ENCODE data around the gene FAM131A. TPM values are rescaled to one million over a fixed set of nuclear protein-coding genes. Genes with fewer than 3 reads are reported as not detected.

Gene FAM131A
- total and polyA plus RNA-seq, 2 of the 4 experiments (the other 2 are of a cell fraction) = 10.8 to 19.5 TPM

GRCh38 chr3:184354754-184355153 is 17.4 kb downstream of the FAM131A start:
- H3K23ac ChIP-seq (ENCODE audit: low read depth, low read length) = no peak overlapping the region
- no peak overlapping the region for H3K9ac ChIP-seq (ENCODE audit: low read depth, low read length)
- H3K4ac ChIP-seq (ENCODE audit: low read depth, low read length) = no peak overlapping the region
- H3K79me1 ChIP-seq (ENCODE audit: low read depth in 1 of 2, low read length in 2 of 2) = no peaks in the 10 kb centered on the region
- no peak overlapping the region for H4K5ac ChIP-seq (ENCODE audit: low read depth, low read length)
- no peak overlapping the region for H3K14ac ChIP-seq (replicated peaks; ENCODE audit: low read depth, low read length)
- intact Hi-C loops (cut with micrococcal nuclease) = no loop called here
- no peak overlapping the region for H3K56ac ChIP-seq (ENCODE audit: extremely low read depth, insufficient read depth, low read length)
- H2AK5ac ChIP-seq (ENCODE audit: low read depth, low read length) = no peak overlapping the region
- no peaks in the 10 kb centered on the region for H3K4me1 ChIP-seq (ENCODE audit: control insufficient read depth, insufficient read depth, low read length)
- H2AK9ac ChIP-seq (replicated peaks; ENCODE audit: low read depth, low read length, poor library complexity) = peak overlapping the region; percentile 53
- WGBS, 2 experiments (ENCODE audit: extremely low coverage in 2 of 2, insufficient read length in 1 of 2) = 67% methylated on average over 3 of the region's 8 CpGs; no CpG with 5 or more reads in 1 of the 2 experiments
- H4K20me1 ChIP-seq (ENCODE audit: insufficient read depth, low read length) = no peaks in the 10 kb centered on the region; the same call in 1 of the 2 replicates
- ChIA-PET POLR2A (ENCODE audit: unreplicated experiment) (no interaction called here), CTCF (interaction anchor here (0.5 kb wide), 1 partner anchor 14 kb away, joined by 3 read pairs; no protein-coding TSS in a partner anchor)
- H3K4me2 ChIP-seq (ENCODE audit: low read depth, low read length) = no peak overlapping the region
- no peaks in the 10 kb centered on the region for H3K9me3 ChIP-seq (ENCODE audit: control insufficient read depth, insufficient read depth, low read length)
- no TSS peak for BruUV-seq (replicated peaks)
- no peak overlapping the region for H2BK15ac ChIP-seq (ENCODE audit: low read depth, low read length)
- no peaks in the 10 kb centered on the region for H3K27me3 ChIP-seq (ENCODE audit: control insufficient read depth, insufficient read depth, low read length)
- no peak overlapping the region for H4K8ac ChIP-seq (ENCODE audit: low read depth in 2 of 2, low read length in 2 of 2)
- in situ Hi-C loops (cut with MboI; ENCODE audit: low sequenced_read_pairs) = no loop called here
- ATAC-seq (ENCODE audit: low read depth) (no peak), DNase-seq (no peak)
- H3K4me3 ChIP-seq (ENCODE audit: insufficient read depth, low read depth, low read length) = no peak overlapping the region
- no peak overlapping the region for H2BK20ac ChIP-seq (ENCODE audit: low read depth, low read length)
- H3K18ac ChIP-seq (ENCODE audit: low read depth, low read length) = no peak overlapping the region
- H4K91ac ChIP-seq (ENCODE audit: insufficient read depth, low read depth, low read length) = no peak overlapping the region
- TF ChIP-seq NFE2L2 (IDR thresholded peaks at IDR 0.05; ENCODE audit: low read depth, low read length) (no peak), MXI1 (IDR thresholded peaks at IDR 0.05; ENCODE audit: borderline replicate concordance, low read depth, low read length) (no peak), RCOR1 (IDR thresholded peaks at IDR 0.05; ENCODE audit: insufficient replicate concordance, low read length) (no peak), POLR2A (IDR thresholded peaks at IDR 0.05; ENCODE audit: low read depth, low read length) (no peak), MAFK (IDR thresholded peaks at IDR 0.05; ENCODE audit: low read depth, low read length) (no peak), CTCF (conservative IDR thresholded peaks at IDR 0.05; ENCODE audit: low read depth, low read length) (no peak), RAD21 (IDR thresholded peaks at IDR 0.05; ENCODE audit: low read length) (no peak), USF2 (IDR thresholded peaks at IDR 0.05; ENCODE audit: low read depth, low read length) (no peak), SMC3 (IDR thresholded peaks at IDR 0.05; ENCODE audit: low read depth, low read length) (no peak), RFX5 (IDR thresholded peaks at IDR 0.05; ENCODE audit: low read depth, low read length) (no peak), MAZ (IDR thresholded peaks at IDR 0.05; ENCODE audit: borderline replicate concordance, low read depth, low read length) (no peak), CEBPB (IDR thresholded peaks at IDR 0.05; ENCODE audit: low read depth, low read length) (no peak), FOS (IDR thresholded peaks at IDR 0.05; ENCODE audit: low read depth, low read length) (no peak), BHLHE40 (IDR thresholded peaks at IDR 0.05; ENCODE audit: low read depth, low read length) (no peak), CHD1 (IDR thresholded peaks at IDR 0.05; ENCODE audit: low read depth, low read length) (no peak), ELK1 (IDR thresholded peaks at IDR 0.05; ENCODE audit: borderline replicate concordance, low read depth, low read length) (no peak)
- dilution Hi-C loops (cut with HindIII; ENCODE audit: low sequenced_read_pairs, unreplicated experiment) = loop anchor here (25.0 kb wide), 1 partner anchor 183 kb away; no protein-coding TSS in a partner anchor
- no peak overlapping the region for H2BK5ac ChIP-seq (ENCODE audit: low read depth, low read length, poor library complexity, severe bottlenecking)
- peaks cover 22% of the 10 kb centered on the region for H3K36me3 ChIP-seq (ENCODE audit: control insufficient read depth, insufficient read depth, low read length)
- H2BK120ac ChIP-seq (ENCODE audit: low read depth, low read length) = no peak overlapping the region
- peaks cover 9% of the 10 kb centered on the region; the same call in 1 of the 2 replicates for H3K9me1 ChIP-seq (ENCODE audit: insufficient read depth, low read length)
- H3K27ac ChIP-seq (ENCODE audit: insufficient read depth, low read length) = no peak overlapping the region
- H2AFZ ChIP-seq (replicated peaks; ENCODE audit: low read length, poor library complexity) = peak overlapping the region; percentile 49

Measured in IMR-90 (cell line).